GM12873 (cell line): Measurements from ENCODE around the gene MICU2.

Experiments used
- CTCF ChIP-seq: IDR thresholded peaks from 2 replicates; pipeline ENCODE4 v1.5.1; 2012; ENCODE audit warnings: low read depth, mild to moderate bottlenecking, moderate library complexity, low read length, control low read depth; ENCODE audit not compliant: insufficient read depth; ENCODE audit errors: missing control alignments

Gene MICU2

GRCh38 chr13:21576426-21576825 lies 27.5 kb downstream of the MICU2 start:
- no peak for TF ChIP-seq CTCF

- TF ChIP-seq CTCF, result no peak
These were observed 29.9 kb downstream of the MICU2 start for GRCh38 chr13:21573920-21574712.

- TF ChIP-seq CTCF, result no peak
These were observed 34.3 kb downstream of the MICU2 start for GRCh38 chr13:21569686-21570085.

- no peak for TF ChIP-seq CTCF
These were observed 35.1 kb downstream of the MICU2 start for GRCh38 chr13:21568854-21569253.

GRCh38 chr13:21567714-21568113 lies 36.3 kb downstream of the MICU2 start:
- TF ChIP-seq CTCF, result no peak

- peak; percentile 49 for TF ChIP-seq CTCF
These were observed 46.0 kb downstream of the MICU2 start for GRCh38 chr13:21557995-21558394.

- TF ChIP-seq CTCF, result no peak
These were observed 47.9 kb downstream of the MICU2 start for GRCh38 chr13:21556051-21556450.
